ENCODE results near the gene CCL11. TPM values are rescaled to one million over a fixed set of nuclear protein-coding genes. Genes with fewer than 3 reads are reported as not detected.
A peak's percentile ranks its signal among the peaks of the same experiment; 100 is the strongest.

The CCL11 gene
- total RNA-seq, 1 donor from 2014 or later, result not detected

GRCh38 chr17:34252095-34252443 is 33.5 kb upstream of the CCL11 start:
- intact Hi-C loops (cut with micrococcal nuclease), result no loop called here

GRCh38 chr17:34252444-34253138 is 33.0 kb upstream of the CCL11 start:
- Mint-ChIP-seq H3K27ac (no peak overlapping the region), H3K36me3 (ENCODE audit: low read depth) (no peaks in the 10 kb centered on the region), H3K4me3 (no peak overlapping the region), H3K9me3 (no peaks in the 10 kb centered on the region), H3K27me3 (peaks cover 31% of the 10 kb centered on the region), H3K4me1 (peaks cover 5% of the 10 kb centered on the region)
- no peak for DNase-seq
- intact Hi-C loops (cut with micrococcal nuclease), result no loop called here

More at GRCh38 chr17:34252095-34252443, 33.5 kb upstream of the CCL11 start:
- H3K9me3 Mint-ChIP-seq, result no peaks in the 10 kb centered on the region
- H3K27me3 Mint-ChIP-seq, result peaks cover 29% of the 10 kb centered on the region
- H3K36me3 Mint-ChIP-seq (ENCODE audit: low read depth), result no peaks in the 10 kb centered on the region
- H3K4me1 Mint-ChIP-seq, result peaks cover 5% of the 10 kb centered on the region
- no peak overlapping the region for H3K27ac Mint-ChIP-seq
- DNase-seq, result no peak
- H3K4me3 Mint-ChIP-seq, result no peak overlapping the region

GRCh38 chr17:34253139-34253525 is 32.4 kb upstream of the CCL11 start:
- Mint-ChIP-seq H3K4me1 (peaks cover 5% of the 10 kb centered on the region), H3K9me3 (no peaks in the 10 kb centered on the region), H3K27me3 (peaks cover 35% of the 10 kb centered on the region), H3K36me3 (ENCODE audit: low read depth) (no peaks in the 10 kb centered on the region), H3K4me3 (no peak overlapping the region), H3K27ac (no peak overlapping the region)
- no peak for DNase-seq
- intact Hi-C loops (cut with micrococcal nuclease), result no loop called here

GRCh38 chr17:34254146-34254545 is 31.4 kb upstream of the CCL11 start:
- H3K4me3 Mint-ChIP-seq, result no peak overlapping the region
- H3K36me3 Mint-ChIP-seq (ENCODE audit: low read depth), result no peaks in the 10 kb centered on the region
- H3K27me3 Mint-ChIP-seq, result peaks cover 35% of the 10 kb centered on the region
- H3K9me3 Mint-ChIP-seq, result no peaks in the 10 kb centered on the region
- peaks cover 5% of the 10 kb centered on the region for H3K4me1 Mint-ChIP-seq
- DNase-seq, result no peak
- H3K27ac Mint-ChIP-seq, result no peak overlapping the region
- intact Hi-C loops (cut with micrococcal nuclease), result no loop called here

GRCh38 chr17:34254651-34255380 is 30.7 kb upstream of the CCL11 start, which contains the start of gene CCL2:
Gene CCL2, plus strand, starts transcription at chr17:34255285. Its CDS starts 65 bp downstream, at chr17:34255350.
- no peak for DNase-seq
- no peaks in the 10 kb centered on the region for H3K9me3 Mint-ChIP-seq
- no peak within 1 kb of the TSS for H3K4me3 Mint-ChIP-seq
- H3K27ac Mint-ChIP-seq, result no peak within 1 kb of the TSS
- H3K27me3 Mint-ChIP-seq, result peaks cover 35% of the 10 kb centered on the region
- intact Hi-C loops (cut with micrococcal nuclease), result no loop called here
- H3K36me3 Mint-ChIP-seq (ENCODE audit: low read depth), result no peaks in the 10 kb centered on the region
- peaks cover 6% of the 10 kb centered on the region for H3K4me1 Mint-ChIP-seq

GRCh38 chr17:34255381-34255732 is 30.2 kb upstream of the CCL11 start:
- H3K4me3 Mint-ChIP-seq, result no peak overlapping the region

GRCh38 chr17:34255841-34256240 is 29.7 kb upstream of the CCL11 start:
- no peak for DNase-seq
- Mint-ChIP-seq H3K36me3 (ENCODE audit: low read depth) (no peaks in the 10 kb centered on the region), H3K4me1 (peaks cover 6% of the 10 kb centered on the region), H3K9me3 (no peaks in the 10 kb centered on the region), H3K4me3 (no peak overlapping the region), H3K27ac (no peak overlapping the region), H3K27me3 (peaks cover 35% of the 10 kb centered on the region)
- intact Hi-C loops (cut with micrococcal nuclease), result no loop called here

More at GRCh38 chr17:34255381-34255732, 30.2 kb upstream of the CCL11 start:
- Mint-ChIP-seq H3K36me3 (ENCODE audit: low read depth) (no peaks in the 10 kb centered on the region), H3K9me3 (no peaks in the 10 kb centered on the region), H3K27ac (no peak overlapping the region), H3K27me3 (peaks cover 35% of the 10 kb centered on the region), H3K4me1 (peaks cover 6% of the 10 kb centered on the region)
- intact Hi-C loops (cut with micrococcal nuclease), result no loop called here
- no peak for DNase-seq

- H3K4me3 Mint-ChIP-seq, result no peak overlapping the region
- intact Hi-C loops (cut with micrococcal nuclease), result no loop called here
- H3K4me1 Mint-ChIP-seq, result peaks cover 12% of the 10 kb centered on the region
- H3K36me3 Mint-ChIP-seq (ENCODE audit: low read depth), result no peaks in the 10 kb centered on the region
- no peaks in the 10 kb centered on the region for H3K9me3 Mint-ChIP-seq
- peaks cover 33% of the 10 kb centered on the region for H3K27me3 Mint-ChIP-seq
- no peak overlapping the region for H3K27ac Mint-ChIP-seq
- no peak for DNase-seq
Measured at GRCh38 chr17:34257299-34257985, 28.1 kb upstream of the CCL11 start.

GRCh38 chr17:34257986-34258326 is 27.6 kb upstream of the CCL11 start:
- intact Hi-C loops (cut with micrococcal nuclease), result no loop called here
- DNase-seq, result no peak
- no peak overlapping the region for H3K4me3 Mint-ChIP-seq
- H3K27me3 Mint-ChIP-seq, result peaks cover 31% of the 10 kb centered on the region
- peaks cover 12% of the 10 kb centered on the region for H3K4me1 Mint-ChIP-seq
- no peaks in the 10 kb centered on the region for H3K9me3 Mint-ChIP-seq
- no peak overlapping the region for H3K27ac Mint-ChIP-seq
- H3K36me3 Mint-ChIP-seq (ENCODE audit: low read depth), result no peaks in the 10 kb centered on the region

GRCh38 chr17:34259146-34259545 is 26.4 kb upstream of the CCL11 start:
- H3K27me3 Mint-ChIP-seq, result peaks cover 24% of the 10 kb centered on the region
- intact Hi-C loops (cut with micrococcal nuclease), result no loop called here

GRCh38 chr17:34260861-34261260 is 24.7 kb upstream of the CCL11 start:
- intact Hi-C loops (cut with micrococcal nuclease), result loop anchor here (5.0 kb wide), 1 partner anchor 59 kb away; no protein-coding TSS in a partner anchor
- DNase-seq, result no peak
- Mint-ChIP-seq H3K27ac (no peak overlapping the region), H3K4me3 (no peak overlapping the region), H3K27me3 (peaks cover 28% of the 10 kb centered on the region), H3K9me3 (no peaks in the 10 kb centered on the region), H3K4me1 (peaks cover 7% of the 10 kb centered on the region), H3K36me3 (ENCODE audit: low read depth) (no peaks in the 10 kb centered on the region)

More at GRCh38 chr17:34259146-34259545, 26.4 kb upstream of the CCL11 start:
- Mint-ChIP-seq H3K27ac (no peak overlapping the region), H3K36me3 (ENCODE audit: low read depth) (no peaks in the 10 kb centered on the region), H3K4me3 (no peak overlapping the region), H3K9me3 (no peaks in the 10 kb centered on the region), H3K4me1 (peaks cover 12% of the 10 kb centered on the region)
- no peak for DNase-seq

GRCh38 chr17:34261568-34262337 is 23.8 kb upstream of the CCL11 start:
- intact Hi-C loops (cut with micrococcal nuclease), result loop anchor here (5.0 kb wide), 1 partner anchor 59 kb away; no protein-coding TSS in a partner anchor
- Mint-ChIP-seq H3K9me3 (no peaks in the 10 kb centered on the region), H3K36me3 (ENCODE audit: low read depth) (no peaks in the 10 kb centered on the region), H3K27me3 (peaks cover 28% of the 10 kb centered on the region), H3K4me1 (peaks cover 7% of the 10 kb centered on the region), H3K27ac (no peak overlapping the region), H3K4me3 (no peak overlapping the region)
- DNase-seq, result peak; percentile 59

- H3K27ac Mint-ChIP-seq, result no peak overlapping the region
- no peaks in the 10 kb centered on the region for H3K9me3 Mint-ChIP-seq
- peaks cover 6% of the 10 kb centered on the region for H3K4me1 Mint-ChIP-seq
- intact Hi-C loops (cut with micrococcal nuclease), result no loop called here
- no peaks in the 10 kb centered on the region for H3K36me3 Mint-ChIP-seq (ENCODE audit: low read depth)
- peaks cover 33% of the 10 kb centered on the region for H3K27me3 Mint-ChIP-seq
- DNase-seq, result no peak
- no peak overlapping the region for H3K4me3 Mint-ChIP-seq
Measured at GRCh38 chr17:34265711-34266110, 19.8 kb upstream of the CCL11 start.
